ENCODE results near the gene NUP98. TPM values are rescaled to one million over a fixed set of nuclear protein-coding genes. Genes with fewer than 3 reads are reported as not detected.
A peak's percentile ranks its signal among the peaks of the same experiment; 100 is the strongest.

The NUP98 gene
- total and polyA plus RNA-seq, 2 of the 13 experiments (the other 11 are each of a cell fraction or from before 2014, with no cell fraction given), result 76.6 to 85.3 TPM

DNA sequence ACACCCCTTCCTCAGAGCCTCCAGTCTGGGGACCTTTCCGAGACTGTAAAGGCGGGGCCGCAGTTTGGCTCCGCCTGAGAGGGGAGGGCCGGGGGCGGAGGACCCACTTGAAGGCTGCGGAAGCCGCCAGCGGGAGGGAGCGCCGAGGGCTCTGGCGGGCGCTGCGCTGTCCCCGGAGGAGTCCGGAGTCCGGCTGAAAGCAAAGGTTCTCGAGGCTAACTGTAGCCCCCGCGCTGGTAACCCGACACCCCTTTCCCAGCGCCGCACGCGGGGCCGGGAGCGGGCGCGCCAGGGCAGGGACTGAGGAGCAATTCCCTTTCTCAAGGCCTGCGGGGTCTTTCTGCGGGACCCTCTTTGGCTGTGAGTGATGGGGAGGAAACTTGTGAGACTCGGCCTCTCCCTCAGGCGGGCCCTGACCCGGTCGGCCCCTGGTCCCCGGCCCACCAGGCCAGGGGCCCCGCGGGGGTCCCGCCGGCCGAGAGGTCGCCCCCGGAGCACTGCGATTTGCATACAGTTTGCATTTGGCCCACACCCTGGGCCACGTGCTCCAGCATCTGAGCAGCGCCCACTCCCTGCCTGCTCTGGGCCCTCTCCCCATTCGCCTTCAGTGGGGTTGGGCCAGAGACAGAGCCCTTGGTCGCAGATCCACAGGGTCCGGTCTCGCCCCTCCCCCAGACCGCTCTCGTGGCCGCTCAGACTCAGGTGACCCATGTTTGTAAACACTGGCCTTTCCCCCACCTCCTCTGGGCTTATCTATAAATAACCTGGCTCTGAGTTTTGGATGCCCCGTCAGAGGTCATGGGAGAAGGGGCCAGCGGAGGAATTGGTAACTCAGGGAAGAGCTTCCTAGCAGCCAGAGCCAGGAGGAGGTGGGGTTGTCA is 155.0 kb downstream of the NUP98 start:
- Histone ChIP-seq H2AFZ (ENCODE audit: low read length) (no peak overlapping the region), H3K4me3 (replicated peaks in 1 of 3; ENCODE audit: insufficient read depth in 1 of 3, low read depth in 2 of 3, low read length in 3 of 3) (peak overlapping the region; percentile 42 to 76 (median 46)), H3K79me2 (ENCODE audit: insufficient read depth, low read length) (no peaks in the 10 kb centered on the region), H4K20me1 (ENCODE audit: insufficient read depth, low read length) (no peaks in the 10 kb centered on the region; the same call in 1 of the 2 replicates), H3K27me3 (ENCODE audit: control insufficient read depth in 1 of 2, insufficient read depth in 2 of 2, low read length in 2 of 2) (peaks cover 0 to 24% of the 10 kb centered on the region in 2 experiments; a peak in 4 of 5 replicates), H3K36me3 (replicated peaks in 1 of 2; ENCODE audit: control insufficient read depth in 1 of 2, insufficient read depth in 2 of 2, low read length in 2 of 2) (no peaks in the 10 kb centered on the region), H3K9ac (ENCODE audit: insufficient read depth, low read depth, low read length) (peak overlapping the region; percentile 74), H3K9me3 (ENCODE audit: low read length) (no peaks in the 10 kb centered on the region), H3K4me1 (ENCODE audit: insufficient read depth, low read length) (peaks cover 13% of the 10 kb centered on the region), H3K4me2 (ENCODE audit: low read depth, low read length) (peak overlapping the region; percentile 97), H3K27ac (ENCODE audit: extremely low read length, insufficient read depth, low read length) (peak overlapping the region; percentile 73)
- intact Hi-C loops (cut with micrococcal nuclease; ENCODE audit: unreplicated experiment) (no loop called here), in situ Hi-C loops (cut with HindIII; ENCODE audit: extremely low pct_ligation_motif_present, low pct_unique_long_range_greater_than_20kb) (no loop called here)
- peak; percentile 81 for DNase-seq (ENCODE audit: low spot score)
- WGBS (ENCODE audit: low lambda C conversion rate), result 0% methylated on average over 7 of the region's 55 CpGs
- TSS peak; percentile 88 for BruUV-seq (replicated peaks)
- peak; percentile 95 for ATAC-seq
- ChIA-PET CTCF (ENCODE audit: low intra/inter-chr PET ratio, low total read pairs) (no interaction called here), POLR2A (no interaction called here)
- no peak for FAIRE-seq
- peak; percentile 56 for TF ChIP-seq SAP130 (CRISPR knock-in tag; IDR thresholded peaks at IDR 0.05; ENCODE audit: low read depth)
- no peak for TF ChIP-seq ZBTB4 (CRISPR knock-in tag; IDR thresholded peaks at IDR 0.05; ENCODE audit: borderline replicate concordance)
- no peak for TF ChIP-seq CBX1 (IDR thresholded peaks at IDR 0.05; ENCODE audit: low read depth)
- TF ChIP-seq MAFK (conservative IDR thresholded peaks at IDR 0.05 in 1 of 2, IDR thresholded peaks at IDR 0.05 in 1 of 2; ENCODE audit: low read length in 2 of 2), result no peak
- TF ChIP-seq U2AF2 (IDR thresholded peaks at IDR 0.05; ENCODE audit: low read depth, low read length), result no peak
- TF ChIP-seq MED1 (CRISPR knock-in tag; IDR thresholded peaks at IDR 0.05), result peak; percentile 45; the same call in 1 of the 2 replicates
- TF ChIP-seq ZBTB20 (CRISPR knock-in tag; IDR thresholded peaks at IDR 0.05; ENCODE audit: borderline replicate concordance, low read depth), result peak; percentile 26; the same call in 1 of the 2 replicates
- TF ChIP-seq SMAD1 (CRISPR knock-in tag; IDR thresholded peaks at IDR 0.05; ENCODE audit: borderline replicate concordance, low read depth), result no peak
- TF ChIP-seq IRX3 (CRISPR knock-in tag; IDR thresholded peaks at IDR 0.05; ENCODE audit: borderline replicate concordance, low read depth), result 0 out of 2 replicates have a peak, but pooled peaks have one; percentile 51
- TF ChIP-seq ZNF33B (CRISPR knock-in tag; IDR thresholded peaks at IDR 0.05), result no peak
- TF ChIP-seq, protein P1, sequence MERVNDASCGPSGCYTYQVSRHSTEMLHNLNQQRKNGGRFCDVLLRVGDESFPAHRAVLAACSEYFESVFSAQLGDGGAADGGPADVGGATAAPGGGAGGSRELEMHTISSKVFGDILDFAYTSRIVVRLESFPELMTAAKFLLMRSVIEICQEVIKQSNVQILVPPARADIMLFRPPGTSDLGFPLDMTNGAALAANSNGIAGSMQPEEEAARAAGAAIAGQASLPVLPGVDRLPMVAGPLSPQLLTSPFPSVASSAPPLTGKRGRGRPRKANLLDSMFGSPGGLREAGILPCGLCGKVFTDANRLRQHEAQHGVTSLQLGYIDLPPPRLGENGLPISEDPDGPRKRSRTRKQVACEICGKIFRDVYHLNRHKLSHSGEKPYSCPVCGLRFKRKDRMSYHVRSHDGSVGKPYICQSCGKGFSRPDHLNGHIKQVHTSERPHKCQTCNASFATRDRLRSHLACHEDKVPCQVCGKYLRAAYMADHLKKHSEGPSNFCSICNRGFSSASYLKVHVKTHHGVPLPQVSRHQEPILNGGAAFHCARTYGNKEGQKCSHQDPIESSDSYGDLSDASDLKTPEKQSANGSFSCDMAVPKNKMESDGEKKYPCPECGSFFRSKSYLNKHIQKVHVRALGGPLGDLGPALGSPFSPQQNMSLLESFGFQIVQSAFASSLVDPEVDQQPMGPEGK (CRISPR knock-in tag; IDR thresholded peaks at IDR 0.05), result no peak; the same call in none of the 2 replicates
- TF ChIP-seq POLR2G (IDR thresholded peaks at IDR 0.05; ENCODE audit: low read depth, low read length), result peak; percentile 70
- no peak for TF ChIP-seq ZNF335 (CRISPR knock-in tag; IDR thresholded peaks at IDR 0.05)
- 0 out of 2 replicates have a peak, but pooled peaks have one; percentile 6 for TF ChIP-seq RARA (CRISPR knock-in tag; IDR thresholded peaks at IDR 0.05)
- TF ChIP-seq ZBTB2 (CRISPR knock-in tag; IDR thresholded peaks at IDR 0.05; ENCODE audit: low read depth), result no peak
- no peak for TF ChIP-seq CBFB (CRISPR knock-in tag; IDR thresholded peaks at IDR 0.05)
- TF ChIP-seq ZNF709 (CRISPR knock-in tag; IDR thresholded peaks at IDR 0.05), result peak; percentile 22; the same call in 1 of the 2 replicates
